Measurements from ENCODE around the gene STIM1.
A peak's percentile ranks its signal among the peaks of the same experiment; 100 is the strongest.

Gene STIM1

GRCh38 chr11:3984896-3985295 lies 129.4 kb downstream of the STIM1 start:
- Histone ChIP-seq H2AFZ (ENCODE audit: low read depth, low read length) (no peak overlapping the region), H3K4me1 (ENCODE audit: insufficient read depth, low read length) (peaks cover 32% of the 10 kb centered on the region), H3K27me3 (ENCODE audit: insufficient read depth, low read length, poor library complexity) (no peaks in the 10 kb centered on the region), H3K9ac (ENCODE audit: low read depth, low read length) (no peak overlapping the region), H3K4me2 (ENCODE audit: insufficient read depth, low read length) (no peak overlapping the region), H3K27ac (ENCODE audit: low read length) (0 out of 2 replicates have a peak overlapping the region, but pooled peaks have one; percentile 4), H3K9me3 (ENCODE audit: insufficient read depth, low read length, severe bottlenecking) (no peaks in the 10 kb centered on the region), H3K4me3 (ENCODE audit: low read depth in 1 of 2, low read length in 2 of 2) (no peak overlapping the region), H3K79me2 (ENCODE audit: insufficient read depth, low read length) (peaks cover 29% of the 10 kb centered on the region), H3K36me3 (ENCODE audit: insufficient read depth, low read length) (no peaks in the 10 kb centered on the region; the same call in 1 of the 2 replicates), H4K20me1 (ENCODE audit: insufficient read depth, low read length) (no peaks in the 10 kb centered on the region)
- DNase-seq (peak; percentile 45), ATAC-seq (ENCODE audit: insufficient read depth, low read depth) (peak; percentile 61; the same call in 2 of the 3 replicates)
- peak; percentile 55 for TF ChIP-seq CTCF (IDR thresholded peaks at IDR 0.05; ENCODE audit: borderline replicate concordance, extremely low read depth, low read length, poor library complexity, severe bottlenecking)
- no peak for TF ChIP-seq EZH2 (IDR thresholded peaks at IDR 0.05; ENCODE audit: borderline replicate concordance, low read depth, low read length, severe bottlenecking)

DNA sequence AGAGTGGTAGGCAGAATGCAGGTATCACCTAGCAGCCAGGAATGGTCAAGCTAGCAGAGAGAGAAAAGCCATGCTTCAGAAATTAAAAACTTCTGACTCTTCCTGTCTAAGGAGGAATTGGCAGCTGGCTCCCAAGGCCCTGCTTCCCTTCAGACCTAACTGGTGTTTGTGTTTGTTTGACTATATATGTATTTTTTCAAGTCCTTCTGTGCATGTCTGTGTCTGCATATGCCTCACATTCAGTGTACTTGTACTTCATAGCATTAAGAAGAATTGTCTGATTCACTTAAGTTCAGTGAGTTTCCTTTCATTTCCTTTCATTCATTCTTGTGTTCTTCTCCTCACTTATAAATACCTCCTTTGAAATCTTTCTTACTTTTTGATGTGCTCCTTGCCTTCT lies 130.2 kb downstream of the STIM1 start:
- H3K27ac ChIP-seq (ENCODE audit: low read length): no peak overlapping the region
- no peak for DNase-seq
- no peak for TF ChIP-seq EZH2 (IDR thresholded peaks at IDR 0.05; ENCODE audit: borderline replicate concordance, low read depth, low read length, severe bottlenecking)
- TF ChIP-seq CTCF (IDR thresholded peaks at IDR 0.05; ENCODE audit: borderline replicate concordance, extremely low read depth, low read length, poor library complexity, severe bottlenecking): no peak

GRCh38 chr11:3986301-3986700 lies 130.8 kb downstream of the STIM1 start:
- Histone ChIP-seq H3K27ac (ENCODE audit: low read length) (no peak overlapping the region), H3K9me3 (ENCODE audit: insufficient read depth, low read length, severe bottlenecking) (no peaks in the 10 kb centered on the region), H3K9ac (ENCODE audit: low read depth, low read length) (no peak overlapping the region), H4K20me1 (ENCODE audit: insufficient read depth, low read length) (no peaks in the 10 kb centered on the region), H2AFZ (ENCODE audit: low read depth, low read length) (no peak overlapping the region), H3K4me1 (ENCODE audit: insufficient read depth, low read length) (peaks cover 34% of the 10 kb centered on the region), H3K27me3 (ENCODE audit: insufficient read depth, low read length, poor library complexity) (no peaks in the 10 kb centered on the region), H3K4me3 (ENCODE audit: low read depth in 1 of 2, low read length in 2 of 2) (no peak overlapping the region), H3K36me3 (ENCODE audit: insufficient read depth, low read length) (no peaks in the 10 kb centered on the region; the same call in 1 of the 2 replicates), H3K79me2 (ENCODE audit: insufficient read depth, low read length) (peaks cover 33% of the 10 kb centered on the region), H3K4me2 (ENCODE audit: insufficient read depth, low read length) (no peak overlapping the region)
- DNase-seq: no peak
- ATAC-seq (ENCODE audit: insufficient read depth, low read depth): no peak
- TF ChIP-seq CTCF (IDR thresholded peaks at IDR 0.05; ENCODE audit: borderline replicate concordance, extremely low read depth, low read length, poor library complexity, severe bottlenecking) (no peak), EZH2 (IDR thresholded peaks at IDR 0.05; ENCODE audit: borderline replicate concordance, low read depth, low read length, severe bottlenecking) (no peak)

More for the DNA sequence above, 130.2 kb downstream of the STIM1 start:
- H3K79me2 ChIP-seq (ENCODE audit: insufficient read depth, low read length): peaks cover 27% of the 10 kb centered on the region
- H3K36me3 ChIP-seq (ENCODE audit: insufficient read depth, low read length): no peaks in the 10 kb centered on the region; the same call in 1 of the 2 replicates
- no peaks in the 10 kb centered on the region for H3K27me3 ChIP-seq (ENCODE audit: insufficient read depth, low read length, poor library complexity)
- H3K4me3 ChIP-seq (ENCODE audit: low read depth in 1 of 2, low read length in 2 of 2): no peak overlapping the region
- H3K4me1 ChIP-seq (ENCODE audit: insufficient read depth, low read length): peaks cover 34% of the 10 kb centered on the region
- ATAC-seq (ENCODE audit: insufficient read depth, low read depth): no peak
- H3K9ac ChIP-seq (ENCODE audit: low read depth, low read length): no peak overlapping the region
- H2AFZ ChIP-seq (ENCODE audit: low read depth, low read length): no peak overlapping the region
- no peaks in the 10 kb centered on the region for H3K9me3 ChIP-seq (ENCODE audit: insufficient read depth, low read length, severe bottlenecking)
- no peak overlapping the region for H3K4me2 ChIP-seq (ENCODE audit: insufficient read depth, low read length)
- no peaks in the 10 kb centered on the region for H4K20me1 ChIP-seq (ENCODE audit: insufficient read depth, low read length)

Data from DND-41 (cell line).